HG02759 (cell line): ENCODE data around the gene MUC2.

ENCODE experiments used
- ATAC-seq: cut with Tn5 transposase; IDR thresholded peaks from one replicate; pipeline ENCODE4 v1.9.1; 2021; ENCODE audit warnings: mild to moderate bottlenecking, moderate library complexity; ENCODE audit not compliant: unreplicated experiment

MUC2 gene

DNA sequence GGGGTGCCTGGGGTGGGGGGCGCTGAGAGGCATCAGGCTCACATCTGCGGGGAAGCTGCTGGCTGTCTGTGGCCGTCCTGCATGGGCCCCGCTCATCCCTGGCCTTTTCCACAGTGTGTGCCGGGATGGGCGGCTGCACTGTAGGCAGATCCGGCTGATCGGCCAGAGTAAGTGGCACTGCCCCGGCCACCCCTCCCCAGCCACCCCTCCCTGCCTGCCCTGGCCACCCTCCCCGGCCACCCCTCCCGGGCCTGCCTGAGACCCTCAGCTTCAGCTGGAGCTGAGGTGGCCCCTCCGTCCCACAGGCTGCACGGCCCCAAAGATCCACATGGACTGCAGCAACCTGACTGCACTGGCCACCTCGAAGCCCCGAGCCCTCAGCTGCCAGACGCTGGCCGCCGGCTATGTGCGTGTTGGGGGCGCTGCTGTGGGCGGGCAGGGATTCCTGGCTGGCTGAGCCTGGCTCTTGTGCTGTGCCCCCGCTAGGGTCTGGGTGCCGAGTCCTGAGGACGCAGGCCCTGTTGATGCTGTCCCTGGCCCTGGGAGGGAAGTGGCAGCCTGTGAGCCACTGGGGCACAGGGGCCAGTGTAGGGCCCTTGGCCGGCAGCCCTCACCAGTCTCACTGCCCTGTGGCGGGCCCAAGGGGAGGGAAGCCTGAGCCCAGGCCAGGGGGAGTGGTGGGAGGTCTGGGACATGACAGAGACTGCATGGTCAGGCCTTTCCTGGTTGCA lies 10.9 kb downstream of the MUC2 start:
- ATAC-seq = no peak

DNA sequence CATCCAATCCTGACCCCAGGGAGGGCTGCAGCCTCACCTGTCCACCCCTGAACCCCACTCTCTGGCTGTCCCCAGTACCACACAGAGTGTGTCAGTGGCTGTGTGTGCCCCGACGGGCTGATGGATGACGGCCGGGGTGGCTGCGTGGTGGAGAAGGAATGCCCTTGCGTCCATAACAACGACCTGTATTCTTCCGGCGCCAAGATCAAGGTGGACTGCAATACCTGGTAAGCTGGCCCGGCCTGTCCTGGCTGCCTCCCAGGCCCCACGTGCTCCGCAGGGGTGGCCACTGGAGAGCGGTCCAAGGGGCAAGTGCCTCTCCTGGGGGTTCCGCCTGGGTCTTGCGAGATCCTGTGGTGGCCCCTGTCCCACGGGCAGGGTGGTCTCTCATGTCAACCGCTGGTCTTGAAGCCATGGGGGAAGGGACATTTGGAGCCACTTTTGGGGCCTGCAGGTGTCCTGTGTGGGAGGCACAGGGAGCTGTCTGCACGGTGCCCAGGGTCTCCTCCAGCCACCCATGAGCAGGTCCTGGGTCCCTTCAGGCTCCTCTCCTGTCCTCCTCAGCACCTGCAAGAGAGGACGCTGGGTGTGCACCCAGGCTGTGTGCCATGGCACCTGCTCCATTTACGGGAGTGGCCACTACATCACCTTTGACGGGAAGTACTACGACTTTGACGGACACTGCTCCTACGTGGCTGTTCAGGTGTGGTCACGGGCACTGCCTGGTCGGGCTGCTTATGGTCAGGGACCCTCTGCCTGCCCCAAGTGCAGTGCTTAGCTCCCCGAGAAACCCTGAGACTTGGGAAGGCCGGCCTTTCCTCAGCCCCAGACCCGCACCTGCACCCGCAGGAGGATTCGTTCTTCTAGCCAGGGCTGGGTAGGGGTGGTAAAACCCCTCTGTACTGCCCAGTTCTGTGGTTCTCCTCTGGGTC lies 11.8 kb downstream of the MUC2 start:
- ATAC-seq = no peak

DNA sequence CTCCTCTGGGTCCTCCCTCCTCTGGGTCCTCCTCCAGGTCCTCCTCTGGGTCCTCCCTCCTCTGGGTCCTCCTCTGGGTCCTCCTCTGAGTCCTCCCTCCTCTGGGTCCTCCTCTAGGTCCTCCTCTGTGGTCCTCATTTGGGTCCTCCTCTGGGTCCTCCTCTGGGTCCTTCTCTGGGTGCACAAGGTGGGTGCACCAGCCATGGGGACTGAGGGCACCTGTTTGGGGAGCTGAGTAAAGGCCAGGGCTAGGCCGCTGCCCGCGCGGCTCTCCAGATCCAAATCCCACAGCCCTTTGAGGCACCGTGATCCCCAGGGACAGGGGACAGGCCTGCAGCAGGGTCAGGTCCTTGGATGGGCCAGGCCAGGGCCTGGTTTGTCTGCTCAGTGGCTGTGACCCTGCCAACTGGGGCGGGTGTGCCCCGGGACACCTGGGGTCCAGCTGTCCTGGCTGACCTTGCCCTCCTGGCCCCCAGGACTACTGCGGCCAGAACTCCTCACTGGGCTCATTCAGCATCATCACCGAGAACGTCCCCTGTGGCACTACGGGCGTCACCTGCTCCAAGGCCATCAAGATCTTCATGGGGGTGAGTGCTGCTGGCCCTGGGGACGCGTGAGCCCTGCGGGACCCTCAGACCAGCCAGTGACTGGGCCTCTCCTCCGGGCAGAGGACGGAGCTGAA lies 12.7 kb downstream of the MUC2 start:
- no peak for ATAC-seq

DNA sequence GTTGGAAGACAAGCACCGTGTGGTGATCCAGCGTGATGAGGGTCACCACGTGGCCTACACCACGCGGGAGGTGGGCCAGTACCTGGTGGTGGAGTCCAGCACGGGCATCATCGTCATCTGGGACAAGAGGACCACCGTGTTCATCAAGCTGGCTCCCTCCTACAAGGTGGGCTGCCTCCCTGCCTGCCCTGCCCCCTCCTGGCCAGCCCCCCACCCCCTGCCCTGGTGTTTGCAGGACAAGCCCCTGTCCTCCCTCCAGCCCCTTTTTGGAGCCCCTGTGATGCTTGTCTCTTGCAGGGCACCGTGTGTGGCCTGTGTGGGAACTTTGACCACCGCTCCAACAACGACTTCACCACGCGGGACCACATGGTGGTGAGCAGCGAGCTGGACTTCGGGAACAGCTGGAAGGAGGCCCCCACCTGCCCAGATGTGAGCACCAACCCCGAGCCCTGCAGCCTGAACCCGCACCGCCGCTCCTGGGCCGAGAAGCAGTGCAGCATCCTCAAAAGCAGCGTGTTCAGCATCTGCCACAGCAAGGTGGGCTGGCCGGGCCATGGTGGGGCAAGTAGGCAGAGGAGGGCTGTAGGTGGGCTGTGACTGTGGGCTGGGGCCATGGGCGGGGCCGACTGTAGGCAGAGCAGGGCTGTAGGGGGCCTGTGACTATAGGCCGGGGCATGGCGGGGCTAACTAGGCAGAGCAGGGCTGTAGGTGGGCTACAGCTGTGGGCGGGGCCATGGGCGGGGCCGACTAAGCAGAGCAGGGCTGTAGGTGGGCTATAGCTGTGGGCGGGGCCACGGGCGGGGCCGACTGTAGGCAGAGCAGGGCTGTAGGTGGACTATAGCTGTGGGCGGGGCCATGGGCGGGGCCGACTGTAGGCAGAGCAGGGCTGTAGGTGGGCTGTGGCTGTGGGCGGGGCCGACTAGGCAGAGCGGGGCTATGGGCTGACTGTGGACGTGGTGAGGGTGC lies 13.6 kb downstream of the MUC2 start:
- no peak for ATAC-seq

DNA sequence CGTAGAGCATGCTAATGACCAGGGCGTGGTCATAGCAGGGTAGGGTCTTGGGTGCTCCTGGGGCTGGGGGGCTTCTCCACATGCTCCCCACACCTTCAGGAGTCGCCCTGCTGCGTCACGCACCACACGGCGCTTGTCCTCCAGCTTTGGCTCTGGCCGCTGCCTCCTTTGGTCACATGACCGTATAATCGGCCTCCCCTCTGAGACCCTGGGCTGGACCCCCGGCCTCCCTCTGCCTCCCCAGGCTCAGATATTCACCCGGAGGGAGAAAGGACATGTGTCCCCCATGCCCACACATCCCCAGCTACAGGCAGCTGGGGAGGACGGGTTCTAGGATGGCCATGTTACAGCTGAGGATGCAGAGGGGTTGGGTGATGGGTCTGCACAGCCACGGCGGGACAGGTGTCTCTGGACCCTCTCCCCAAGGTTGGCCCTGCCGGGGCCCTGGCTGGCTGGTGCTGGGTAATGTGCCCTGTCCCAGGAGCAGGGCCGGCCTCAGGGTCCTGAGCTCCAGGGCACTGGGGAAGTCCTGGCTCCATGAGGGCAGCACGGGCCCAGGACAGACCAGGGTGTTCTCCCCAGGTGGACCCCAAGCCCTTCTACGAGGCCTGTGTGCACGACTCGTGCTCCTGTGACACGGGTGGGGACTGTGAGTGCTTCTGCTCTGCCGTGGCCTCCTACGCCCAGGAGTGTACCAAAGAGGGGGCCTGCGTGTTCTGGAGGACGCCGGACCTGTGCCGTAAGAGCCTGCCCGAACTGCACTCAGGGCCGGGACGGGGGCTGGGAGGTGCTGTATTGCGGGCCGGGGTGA lies 14.5 kb downstream of the MUC2 start:
- no peak for ATAC-seq

DNA sequence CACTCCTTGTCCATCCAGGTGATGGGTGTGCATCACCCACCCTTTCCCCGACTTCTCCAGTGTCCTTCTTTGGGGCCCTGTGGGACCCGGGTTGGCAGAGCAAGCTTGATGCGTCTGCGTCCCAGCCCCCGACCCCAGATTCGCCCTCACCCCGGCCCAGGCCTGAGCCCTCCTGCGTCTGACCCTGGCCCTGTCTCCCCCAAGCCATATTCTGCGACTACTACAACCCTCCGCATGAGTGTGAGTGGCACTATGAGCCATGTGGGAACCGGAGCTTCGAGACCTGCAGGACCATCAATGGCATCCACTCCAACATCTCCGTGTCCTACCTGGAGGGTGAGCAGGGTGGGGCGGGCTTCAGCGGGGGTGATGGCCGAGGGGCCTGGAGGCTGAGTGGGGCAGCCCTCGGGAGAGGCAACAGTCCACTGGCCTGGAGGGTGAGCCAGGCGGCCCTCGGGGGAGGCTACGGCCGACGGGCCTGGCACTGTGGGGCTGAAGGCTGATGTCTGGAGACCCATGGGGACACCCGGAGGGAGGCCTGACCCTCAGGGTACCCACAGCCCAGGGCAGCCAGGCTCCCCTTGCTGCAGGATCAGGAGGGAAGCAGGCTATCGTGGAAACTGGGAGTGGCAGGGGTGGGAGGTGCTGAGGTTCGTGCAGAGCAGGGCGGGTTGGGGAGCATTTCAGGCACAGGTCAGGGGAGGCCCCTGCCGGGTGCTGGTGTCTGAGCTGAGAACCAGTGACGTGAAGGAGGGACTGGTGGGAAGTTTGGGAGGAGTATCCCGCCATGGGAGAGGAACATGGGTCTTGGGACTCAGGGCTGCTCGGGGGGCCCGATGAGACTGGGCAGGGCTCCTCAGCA lies 15.3 kb downstream of the MUC2 start:
- no peak for ATAC-seq

DNA sequence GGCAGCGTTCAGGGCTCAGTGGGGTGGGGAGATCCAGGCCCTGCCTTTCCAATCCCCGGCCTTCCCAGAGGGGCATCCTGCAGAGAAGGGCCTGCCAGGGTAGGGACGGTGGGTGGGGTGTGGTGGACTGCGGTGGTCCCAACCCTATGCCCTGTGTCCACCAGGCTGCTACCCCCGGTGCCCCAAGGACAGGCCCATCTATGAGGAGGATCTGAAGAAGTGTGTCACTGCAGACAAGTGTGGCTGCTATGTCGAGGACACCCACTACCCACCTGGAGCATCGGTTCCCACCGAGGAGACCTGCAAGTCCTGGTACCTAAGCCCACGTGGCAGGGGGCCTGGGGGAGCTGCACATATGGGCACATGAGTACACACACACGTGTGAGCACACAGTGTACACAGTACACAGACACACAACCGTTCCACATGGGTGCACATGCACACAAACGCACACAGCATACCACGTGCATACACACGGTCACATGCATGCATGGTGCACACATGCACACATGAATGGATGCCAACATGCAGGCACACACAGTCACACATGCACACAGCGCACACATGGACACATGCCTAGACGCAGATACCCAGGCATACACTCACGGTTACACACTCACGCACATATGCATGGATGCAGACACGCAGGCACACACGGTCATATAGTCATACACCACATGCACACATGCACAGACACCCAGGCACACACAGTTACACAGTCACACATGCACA lies 16.1 kb downstream of the MUC2 start:
- ATAC-seq = no peak

DNA sequence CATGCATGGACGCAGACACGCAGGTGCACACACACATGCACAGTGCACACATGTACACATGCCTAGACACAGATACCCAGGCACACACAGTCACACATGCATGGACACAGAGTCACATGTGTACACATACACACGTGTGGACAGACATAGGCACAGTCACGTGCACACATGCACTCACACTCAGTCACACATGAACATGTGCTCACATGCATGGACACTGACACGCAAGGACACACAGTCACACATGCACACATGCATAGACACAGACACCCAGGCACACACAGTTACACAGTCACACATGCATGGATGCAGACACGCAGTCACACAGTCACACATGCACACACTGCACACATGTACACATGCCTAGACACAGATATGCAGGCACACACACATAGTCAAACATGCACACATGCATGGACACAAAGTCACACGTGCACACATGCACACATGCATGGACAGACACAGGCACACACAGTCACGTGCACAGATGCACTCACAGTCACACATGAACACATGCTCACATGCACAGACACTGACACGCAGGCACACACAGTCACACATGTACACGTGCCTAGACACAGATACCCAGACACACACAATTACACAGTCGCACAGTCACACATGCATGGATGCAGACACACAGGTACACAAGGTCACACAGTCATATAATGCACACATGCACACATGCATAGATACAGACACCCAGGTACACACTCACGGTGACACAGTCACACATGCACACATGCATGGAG lies 16.8 kb downstream of the MUC2 start:
- no peak for ATAC-seq

DNA sequence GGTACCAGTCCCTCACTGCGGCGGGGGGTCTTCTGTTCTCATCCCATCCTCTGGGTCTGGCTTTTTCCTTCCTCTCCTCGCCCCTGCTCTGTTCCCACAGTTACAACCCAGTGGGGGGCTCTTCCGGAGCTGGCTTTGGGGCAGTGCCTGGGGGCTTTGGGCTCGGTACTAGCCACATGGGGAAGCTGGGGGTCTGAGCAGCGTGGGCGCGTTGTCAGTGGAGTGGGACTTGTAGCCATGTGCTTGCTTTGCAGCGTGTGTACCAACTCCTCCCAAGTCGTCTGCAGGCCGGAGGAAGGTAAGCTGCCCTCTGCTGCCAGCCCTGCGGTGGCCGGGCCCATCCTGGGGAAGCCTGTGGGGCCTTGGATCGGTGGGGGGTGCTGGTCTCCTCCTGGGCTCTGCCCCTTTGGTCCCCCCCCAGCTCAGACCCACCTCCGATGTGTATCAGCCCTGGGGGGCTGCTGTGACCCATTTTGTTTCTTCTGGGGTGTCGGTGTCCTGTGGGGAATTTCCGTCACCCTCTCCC lies 17.5 kb downstream of the MUC2 start:
- ATAC-seq = no peak

DNA sequence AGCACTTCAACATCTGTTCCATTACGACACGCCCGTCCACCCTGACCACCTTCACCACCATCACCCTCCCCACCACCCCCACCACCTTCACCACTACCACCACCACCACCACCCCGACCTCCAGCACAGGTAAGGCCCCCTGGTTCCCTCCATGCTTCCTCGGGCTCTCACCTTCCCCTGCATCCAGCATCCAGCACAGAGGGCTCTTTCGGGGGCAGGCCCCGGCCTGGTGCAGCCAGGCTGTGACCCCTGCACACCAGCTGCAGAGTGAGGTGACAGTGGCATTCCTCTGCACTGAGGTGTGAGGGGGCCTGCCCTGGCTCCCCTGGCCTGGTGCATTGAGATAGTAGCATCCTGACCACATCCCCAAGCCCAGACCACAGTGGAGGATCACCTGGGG lies 18.2 kb downstream of the MUC2 start:
- no peak for ATAC-seq

DNA sequence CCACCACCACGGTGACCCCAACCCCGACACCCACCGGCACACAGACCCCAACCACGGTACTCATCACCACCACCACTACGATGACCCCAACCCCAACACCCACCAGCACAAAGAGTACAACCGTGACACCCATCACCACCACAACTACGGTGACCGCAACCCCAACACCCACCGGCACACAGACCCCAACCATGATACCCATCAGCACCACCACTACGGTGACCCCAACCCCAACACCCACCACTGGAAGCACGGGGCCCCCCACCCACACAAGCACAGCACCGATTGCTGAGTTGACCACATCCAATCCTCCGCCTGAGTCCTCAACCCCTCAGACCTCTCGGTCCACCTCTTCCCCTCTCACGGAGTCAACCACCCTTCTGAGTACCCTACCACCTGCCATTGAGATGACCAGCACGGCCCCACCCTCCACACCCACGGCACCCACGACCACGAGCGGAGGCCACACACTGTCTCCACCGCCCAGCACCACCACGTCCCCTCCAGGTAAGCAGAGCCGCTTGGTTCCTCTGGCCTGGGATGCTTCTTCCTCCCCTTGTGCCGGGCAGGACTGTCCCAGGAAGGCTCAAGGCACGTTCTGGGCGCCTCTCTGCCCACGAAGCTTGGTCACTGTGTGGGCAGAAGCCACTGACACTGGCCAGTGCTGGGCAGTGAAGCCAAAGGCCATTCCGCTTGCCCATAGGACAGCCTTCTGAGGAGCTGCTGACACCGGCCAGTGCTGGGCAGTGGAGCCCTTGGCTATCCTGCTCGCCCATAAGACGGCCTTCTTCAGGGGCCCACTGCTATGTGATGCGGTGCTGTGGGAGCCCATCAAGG lies 25.1 kb downstream of the MUC2 start:
- ATAC-seq = no peak

DNA sequence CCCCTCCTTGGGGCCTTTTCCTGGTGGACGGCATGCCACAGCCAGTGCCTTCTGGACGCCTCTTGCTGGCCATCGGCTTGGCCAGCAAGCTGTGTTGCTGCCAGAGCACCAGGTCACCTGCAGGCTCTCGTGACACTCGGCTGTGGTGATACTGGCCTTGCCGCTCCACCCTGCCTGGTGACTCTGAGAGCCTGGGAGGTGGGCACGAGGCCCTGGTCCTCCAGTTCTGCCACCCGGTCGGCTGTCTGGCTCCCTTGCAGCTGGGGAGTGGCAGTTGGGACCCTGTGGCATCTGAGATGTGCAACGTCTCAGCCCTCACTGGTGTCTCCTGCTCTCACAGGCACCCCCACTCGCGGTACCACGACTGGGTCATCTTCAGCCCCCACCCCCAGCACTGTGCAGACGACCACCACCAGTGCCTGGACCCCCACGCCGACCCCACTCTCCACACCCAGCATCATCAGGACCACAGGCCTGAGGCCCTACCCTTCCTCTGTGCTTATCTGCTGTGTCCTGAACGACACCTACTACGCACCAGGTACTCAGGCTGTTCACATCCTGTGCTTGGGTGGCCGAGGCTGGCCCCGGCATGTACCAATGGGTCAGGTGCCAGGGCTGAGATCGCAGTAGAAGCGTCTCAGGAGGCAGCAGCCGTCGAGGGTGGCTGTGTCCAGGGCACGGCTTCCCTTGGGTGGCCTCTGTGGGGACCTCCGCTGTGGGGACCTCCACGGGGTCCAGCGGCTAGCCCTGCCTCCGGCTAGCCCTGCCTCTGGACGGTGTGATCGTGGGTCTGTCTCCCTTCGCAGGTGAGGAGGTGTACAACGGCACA lies 26.0 kb downstream of the MUC2 start:
- no peak for ATAC-seq

DNA sequence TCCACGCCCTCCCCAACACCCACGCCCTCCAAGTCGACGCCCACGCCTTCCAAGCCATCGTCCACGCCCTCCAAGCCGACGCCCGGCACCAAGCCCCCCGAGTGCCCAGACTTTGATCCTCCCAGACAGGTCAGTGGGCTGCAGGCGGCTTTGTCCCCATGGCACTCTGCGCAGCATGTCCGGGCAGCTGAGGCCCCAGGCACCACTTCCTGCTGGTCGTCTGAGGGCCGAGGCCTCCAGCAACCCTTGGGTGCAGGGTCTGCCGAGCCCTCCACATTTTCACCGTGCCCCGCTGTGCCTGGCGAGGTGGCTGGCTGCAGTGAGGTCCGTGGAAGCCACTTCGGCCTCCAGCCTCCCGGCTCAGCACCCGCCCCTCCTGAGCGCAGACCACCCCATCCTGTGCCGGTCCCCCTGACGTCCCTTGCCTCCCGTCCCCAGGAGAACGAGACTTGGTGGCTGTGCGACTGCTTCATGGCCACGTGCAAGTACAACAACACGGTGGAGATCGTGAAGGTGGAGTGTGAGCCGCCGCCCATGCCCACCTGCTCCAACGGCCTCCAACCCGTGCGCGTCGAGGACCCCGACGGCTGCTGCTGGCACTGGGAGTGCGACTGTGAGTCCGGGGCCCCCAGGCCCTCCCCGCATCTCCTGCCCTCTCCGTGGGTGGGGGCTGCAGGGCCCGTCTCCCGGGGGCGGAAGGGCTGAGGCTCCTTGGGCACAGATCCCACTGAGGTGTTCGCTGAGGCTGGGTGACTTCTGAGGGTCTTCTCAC lies 26.8 kb downstream of the MUC2 start:
- ATAC-seq = no peak

DNA sequence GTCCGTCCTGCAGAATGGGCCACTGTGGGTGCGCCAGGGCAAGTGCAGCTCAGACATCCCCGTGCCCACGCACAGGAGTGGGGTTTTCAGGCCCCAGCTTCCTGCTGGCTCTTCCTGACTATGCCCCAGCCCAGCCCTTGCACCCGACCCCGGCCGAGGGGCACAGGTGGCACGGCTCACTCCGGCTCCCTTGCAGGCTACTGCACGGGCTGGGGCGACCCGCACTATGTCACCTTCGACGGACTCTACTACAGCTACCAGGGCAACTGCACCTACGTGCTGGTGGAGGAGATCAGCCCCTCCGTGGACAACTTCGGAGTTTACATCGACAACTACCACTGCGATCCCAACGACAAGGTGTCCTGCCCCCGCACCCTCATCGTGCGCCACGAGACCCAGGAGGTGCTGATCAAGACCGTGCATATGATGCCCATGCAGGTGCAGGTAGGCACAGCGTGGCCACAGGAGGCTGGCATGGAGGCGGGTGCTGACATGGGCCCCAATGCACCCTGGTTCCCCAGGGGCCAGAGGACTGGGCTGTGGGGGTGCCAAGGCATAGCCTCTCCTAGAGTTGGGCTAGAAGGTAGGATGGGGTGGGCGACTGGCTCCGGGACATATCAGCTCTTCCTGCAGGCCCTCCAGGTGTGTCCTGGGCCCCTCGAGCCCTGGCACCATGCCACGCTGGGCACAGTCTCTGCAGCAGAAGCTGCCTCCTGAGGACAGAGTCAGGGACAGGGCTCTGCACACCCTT lies 27.7 kb downstream of the MUC2 start:
- no peak for ATAC-seq
